ENCODE data around the gene SV2B.

GRCh38 chr15:91282486-91282885 lies 182.4 kb downstream of the SV2B start:
- no peak for TF ChIP-seq EZH2 (IDR thresholded peaks at IDR 0.05; ENCODE audit: borderline replicate concordance, low read depth, low read length, poor library complexity, severe bottlenecking)
- TF ChIP-seq, protein P1, sequence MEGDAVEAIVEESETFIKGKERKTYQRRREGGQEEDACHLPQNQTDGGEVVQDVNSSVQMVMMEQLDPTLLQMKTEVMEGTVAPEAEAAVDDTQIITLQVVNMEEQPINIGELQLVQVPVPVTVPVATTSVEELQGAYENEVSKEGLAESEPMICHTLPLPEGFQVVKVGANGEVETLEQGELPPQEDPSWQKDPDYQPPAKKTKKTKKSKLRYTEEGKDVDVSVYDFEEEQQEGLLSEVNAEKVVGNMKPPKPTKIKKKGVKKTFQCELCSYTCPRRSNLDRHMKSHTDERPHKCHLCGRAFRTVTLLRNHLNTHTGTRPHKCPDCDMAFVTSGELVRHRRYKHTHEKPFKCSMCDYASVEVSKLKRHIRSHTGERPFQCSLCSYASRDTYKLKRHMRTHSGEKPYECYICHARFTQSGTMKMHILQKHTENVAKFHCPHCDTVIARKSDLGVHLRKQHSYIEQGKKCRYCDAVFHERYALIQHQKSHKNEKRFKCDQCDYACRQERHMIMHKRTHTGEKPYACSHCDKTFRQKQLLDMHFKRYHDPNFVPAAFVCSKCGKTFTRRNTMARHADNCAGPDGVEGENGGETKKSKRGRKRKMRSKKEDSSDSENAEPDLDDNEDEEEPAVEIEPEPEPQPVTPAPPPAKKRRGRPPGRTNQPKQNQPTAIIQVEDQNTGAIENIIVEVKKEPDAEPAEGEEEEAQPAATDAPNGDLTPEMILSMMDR (conservative IDR thresholded peaks at IDR 0.05; ENCODE audit: low read depth, low read length) = no peak

Data from A673 (cell line).